GM21737 (cell line): ENCODE data around the gene PDZRN3.
"Not testable (repeated sequence)": the region's sequence is repeated elsewhere in the genome, so short reads cannot be mapped to it uniquely, and the experiment has no call there.

Experiments used
- ATAC-seq: cut with Tn5 transposase; IDR thresholded peaks from one replicate; pipeline ENCODE4 v1.9.1; 2021; ENCODE audit warnings: mild to moderate bottlenecking, moderate library complexity; ENCODE audit not compliant: unreplicated experiment

The PDZRN3 gene

GRCh38 chr3:73470860-73471259 is 153.9 kb downstream of the PDZRN3 start:
- ATAC-seq = no peak

GRCh38 chr3:73469331-73469730 is 155.4 kb downstream of the PDZRN3 start:
- ATAC-seq = no peak

GRCh38 chr3:73467211-73467610 is 157.5 kb downstream of the PDZRN3 start:
- ATAC-seq = no peak

- no peak for ATAC-seq
These were observed 158.8 kb downstream of the PDZRN3 start for GRCh38 chr3:73465926-73466325.

- not testable (repeated sequence) for ATAC-seq
These were observed 160.6 kb downstream of the PDZRN3 start for GRCh38 chr3:73464126-73464525.

- no peak for ATAC-seq
These were observed 163.2 kb downstream of the PDZRN3 start for GRCh38 chr3:73461547-73461946.

- ATAC-seq = no peak
These were observed 165.0 kb downstream of the PDZRN3 start for GRCh38 chr3:73459711-73460110.

GRCh38 chr3:73453666-73454065 is 171.1 kb downstream of the PDZRN3 start:
- no peak for ATAC-seq

GRCh38 chr3:73452729-73453128 is 172.0 kb downstream of the PDZRN3 start:
- no peak for ATAC-seq

- no peak for ATAC-seq
These were observed 173.3 kb downstream of the PDZRN3 start for GRCh38 chr3:73451301-73451944.

GRCh38 chr3:73449774-73450173 is 175.0 kb downstream of the PDZRN3 start:
- no peak for ATAC-seq

- peak; percentile 82 for ATAC-seq
These were observed 175.9 kb downstream of the PDZRN3 start for GRCh38 chr3:73448761-73449301.

GRCh38 chr3:73448041-73448440 is 176.7 kb downstream of the PDZRN3 start:
- no peak for ATAC-seq

- ATAC-seq = no peak
These were observed 177.6 kb downstream of the PDZRN3 start for GRCh38 chr3:73447111-73447510.

- no peak for ATAC-seq
These were observed 178.2 kb downstream of the PDZRN3 start for GRCh38 chr3:73446467-73447110.

GRCh38 chr3:73442886-73443285 is 181.9 kb downstream of the PDZRN3 start:
- ATAC-seq = no peak

GRCh38 chr3:73442152-73442551 is 182.6 kb downstream of the PDZRN3 start:
- ATAC-seq = no peak

- no peak for ATAC-seq
These were observed 186.9 kb downstream of the PDZRN3 start for GRCh38 chr3:73437828-73438227.

GRCh38 chr3:73435055-73435454 is 189.7 kb downstream of the PDZRN3 start:
- no peak for ATAC-seq

- no peak for ATAC-seq
These were observed 191.1 kb downstream of the PDZRN3 start for GRCh38 chr3:73433687-73434086.

- ATAC-seq = no peak
These were observed 191.7 kb downstream of the PDZRN3 start for GRCh38 chr3:73433079-73433478.

- no peak for ATAC-seq
These were observed 192.1 kb downstream of the PDZRN3 start for GRCh38 chr3:73432706-73433032.
